ENCODE data around the gene ALK. TPM values are rescaled to one million over a fixed set of nuclear protein-coding genes. Genes with fewer than 3 reads are reported as not detected.

ALK gene
- total RNA-seq, 4 donors from 2014 or later: 0.88 to 1.3 (median 1.3) TPM; not detected in 1

DNA sequence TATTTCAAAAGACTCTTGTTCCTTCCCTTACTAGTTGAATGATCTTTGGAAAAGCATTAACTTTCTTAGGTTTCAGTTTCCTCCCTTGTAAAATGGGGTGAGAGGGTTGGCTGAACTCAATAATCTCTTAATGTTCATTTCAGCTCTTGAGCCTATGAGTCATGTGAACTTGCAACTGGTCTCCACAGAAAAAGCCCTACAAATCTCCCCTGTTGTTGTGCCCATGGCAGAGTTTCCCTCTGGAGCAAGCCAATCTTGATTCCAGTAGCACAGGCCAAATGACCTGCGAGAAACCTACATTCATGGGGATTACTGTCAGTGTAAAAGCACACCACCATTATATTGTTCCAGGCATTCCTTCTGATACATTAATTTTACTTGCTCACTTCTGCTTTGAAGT is 388.9 kb downstream of the ALK start:
- H3K36me3 ChIP-seq: no peaks in the 10 kb centered on the region
- H3K27me3 ChIP-seq: no peaks in the 10 kb centered on the region
- DNase-seq: no peak
- H3K4me1 ChIP-seq: no peaks in the 10 kb centered on the region
- no peak overlapping the region for H3K4me3 ChIP-seq
- H3K27ac ChIP-seq: no peak overlapping the region
- no peaks in the 10 kb centered on the region for H3K9me3 ChIP-seq
- TF ChIP-seq, protein P1, sequence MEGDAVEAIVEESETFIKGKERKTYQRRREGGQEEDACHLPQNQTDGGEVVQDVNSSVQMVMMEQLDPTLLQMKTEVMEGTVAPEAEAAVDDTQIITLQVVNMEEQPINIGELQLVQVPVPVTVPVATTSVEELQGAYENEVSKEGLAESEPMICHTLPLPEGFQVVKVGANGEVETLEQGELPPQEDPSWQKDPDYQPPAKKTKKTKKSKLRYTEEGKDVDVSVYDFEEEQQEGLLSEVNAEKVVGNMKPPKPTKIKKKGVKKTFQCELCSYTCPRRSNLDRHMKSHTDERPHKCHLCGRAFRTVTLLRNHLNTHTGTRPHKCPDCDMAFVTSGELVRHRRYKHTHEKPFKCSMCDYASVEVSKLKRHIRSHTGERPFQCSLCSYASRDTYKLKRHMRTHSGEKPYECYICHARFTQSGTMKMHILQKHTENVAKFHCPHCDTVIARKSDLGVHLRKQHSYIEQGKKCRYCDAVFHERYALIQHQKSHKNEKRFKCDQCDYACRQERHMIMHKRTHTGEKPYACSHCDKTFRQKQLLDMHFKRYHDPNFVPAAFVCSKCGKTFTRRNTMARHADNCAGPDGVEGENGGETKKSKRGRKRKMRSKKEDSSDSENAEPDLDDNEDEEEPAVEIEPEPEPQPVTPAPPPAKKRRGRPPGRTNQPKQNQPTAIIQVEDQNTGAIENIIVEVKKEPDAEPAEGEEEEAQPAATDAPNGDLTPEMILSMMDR (IDR thresholded peaks at IDR 0.05): no peak
- no peak for TF ChIP-seq POLR2A (IDR thresholded peaks at IDR 0.05)

DNA sequence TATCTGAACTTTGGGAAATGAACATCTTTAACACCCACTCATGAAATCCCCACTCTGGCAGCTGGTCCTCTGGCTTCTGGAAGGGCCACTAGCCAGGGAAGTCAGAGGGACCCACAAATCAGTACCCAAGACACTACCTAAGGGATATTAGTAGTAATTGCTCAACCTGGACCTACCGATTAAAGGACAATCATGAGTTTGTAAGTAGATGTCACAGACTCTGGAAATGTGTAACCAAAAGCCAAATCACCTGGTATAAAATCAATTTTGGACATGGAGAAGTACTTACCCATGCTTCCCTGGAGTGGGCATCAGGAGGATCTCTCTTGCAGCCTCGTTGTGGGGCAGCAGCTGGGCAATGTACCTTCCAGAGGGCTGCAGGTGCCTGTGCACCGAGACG is 389.8 kb downstream of the ALK start:
- H3K4me1 ChIP-seq: no peaks in the 10 kb centered on the region
- no peaks in the 10 kb centered on the region for H3K27me3 ChIP-seq
- no peaks in the 10 kb centered on the region for H3K9me3 ChIP-seq
- no peaks in the 10 kb centered on the region for H3K36me3 ChIP-seq
- H3K27ac ChIP-seq: no peak overlapping the region
- TF ChIP-seq, protein P1 (IDR thresholded peaks at IDR 0.05): no peak
- no peak for TF ChIP-seq POLR2A (IDR thresholded peaks at IDR 0.05)
- no peak overlapping the region for H3K4me3 ChIP-seq
- no peak for DNase-seq

DNA sequence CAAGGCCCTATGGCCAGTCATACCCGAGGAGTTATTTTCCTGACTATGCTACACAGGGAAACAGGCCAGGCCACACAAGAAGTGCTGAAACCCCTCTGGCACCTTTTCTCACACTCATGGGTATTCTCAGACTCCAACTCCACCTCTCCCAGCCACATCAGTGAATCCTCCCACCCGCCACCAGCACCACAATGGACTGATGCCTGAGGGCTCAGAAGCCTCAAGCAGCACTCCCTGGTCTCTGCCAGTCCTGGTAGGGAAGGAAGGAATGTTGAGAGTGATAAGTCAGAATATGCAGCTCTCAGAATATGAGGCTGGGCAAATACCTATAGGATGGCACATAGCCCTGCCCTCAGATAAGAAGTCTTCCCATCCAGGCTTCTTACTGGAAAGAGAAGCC is 391.1 kb downstream of the ALK start:
- H3K27me3 ChIP-seq: no peaks in the 10 kb centered on the region
- DNase-seq: no peak
- H3K4me3 ChIP-seq: no peak overlapping the region
- H3K27ac ChIP-seq: no peak overlapping the region
- H3K4me1 ChIP-seq: no peaks in the 10 kb centered on the region
- no peaks in the 10 kb centered on the region for H3K9me3 ChIP-seq
- H3K36me3 ChIP-seq: no peaks in the 10 kb centered on the region
- TF ChIP-seq POLR2A (IDR thresholded peaks at IDR 0.05): no peak
- TF ChIP-seq, protein P1 (IDR thresholded peaks at IDR 0.05): no peak

DNA sequence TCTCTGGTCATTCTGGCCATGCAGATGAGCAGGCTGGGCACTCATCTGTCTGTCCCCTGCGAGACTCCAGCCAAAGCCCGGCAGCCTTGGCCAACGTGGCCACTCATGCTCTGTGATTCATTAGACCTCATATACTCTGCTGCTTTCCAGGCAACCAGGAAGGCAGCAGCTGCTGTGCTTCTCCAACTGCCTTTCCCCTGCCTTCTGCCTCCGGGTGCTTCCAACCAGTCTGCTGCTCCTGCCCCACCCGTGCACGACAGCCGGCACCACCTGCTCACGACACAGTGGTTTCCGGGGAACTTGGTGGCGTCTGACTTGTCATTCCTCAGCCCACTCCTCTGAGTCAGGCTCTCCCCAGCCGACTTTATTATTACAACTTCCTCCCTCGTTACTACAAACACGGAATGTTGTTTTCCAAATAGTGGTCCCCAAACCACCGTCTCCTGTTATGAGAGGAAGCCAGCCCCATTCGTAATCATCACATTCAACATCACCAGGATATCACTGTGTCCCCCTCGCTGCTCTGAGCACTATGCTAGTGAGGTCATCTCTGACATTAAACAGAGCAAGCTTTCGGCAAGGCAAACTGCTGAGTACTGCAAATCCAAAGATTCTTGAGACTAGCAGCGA is 392.4 kb downstream of the ALK start:
- H3K9me3 ChIP-seq: no peaks in the 10 kb centered on the region
- H3K4me1 ChIP-seq: no peaks in the 10 kb centered on the region
- peak overlapping the region in 2 of 4 donors; percentile 58 to 68 for H3K27ac ChIP-seq
- H3K36me3 ChIP-seq: no peaks in the 10 kb centered on the region
- H3K27me3 ChIP-seq: no peaks in the 10 kb centered on the region
- peak in 2 of 3 donors; percentile 57 to 63 for DNase-seq
- TF ChIP-seq, protein P1 (IDR thresholded peaks at IDR 0.05): no peak
- no peak for TF ChIP-seq POLR2A (IDR thresholded peaks at IDR 0.05)
- no peak overlapping the region for H3K4me3 ChIP-seq

DNA sequence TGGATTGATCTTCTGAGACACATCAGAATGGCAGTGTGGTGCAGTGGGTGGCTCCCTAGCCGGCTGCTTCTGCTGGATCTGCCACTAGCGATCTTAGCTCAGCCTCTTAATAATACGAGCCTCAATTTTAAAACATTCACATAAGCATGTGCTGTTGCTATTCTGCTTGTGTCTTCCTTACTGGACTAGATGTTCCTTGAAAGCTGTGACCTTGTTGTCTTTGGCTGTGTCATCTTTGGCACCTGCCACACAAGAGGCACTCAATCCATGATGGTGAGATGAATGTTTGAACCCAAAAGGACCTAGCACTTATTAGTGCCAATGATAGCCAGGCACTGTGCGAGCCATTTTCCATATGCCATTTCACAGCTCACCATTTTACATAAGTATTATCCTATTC is 393.0 kb downstream of the ALK start:
- TF ChIP-seq POLR2A (IDR thresholded peaks at IDR 0.05): no peak
- Histone ChIP-seq H3K4me1 (no peaks in the 10 kb centered on the region), H3K4me3 (no peak overlapping the region), H3K27me3 (no peaks in the 10 kb centered on the region), H3K27ac (peak overlapping the region in 2 of 4 donors; percentile 35 to 45), H3K36me3 (no peaks in the 10 kb centered on the region), H3K9me3 (no peaks in the 10 kb centered on the region)
- DNase-seq: no peak

DNA sequence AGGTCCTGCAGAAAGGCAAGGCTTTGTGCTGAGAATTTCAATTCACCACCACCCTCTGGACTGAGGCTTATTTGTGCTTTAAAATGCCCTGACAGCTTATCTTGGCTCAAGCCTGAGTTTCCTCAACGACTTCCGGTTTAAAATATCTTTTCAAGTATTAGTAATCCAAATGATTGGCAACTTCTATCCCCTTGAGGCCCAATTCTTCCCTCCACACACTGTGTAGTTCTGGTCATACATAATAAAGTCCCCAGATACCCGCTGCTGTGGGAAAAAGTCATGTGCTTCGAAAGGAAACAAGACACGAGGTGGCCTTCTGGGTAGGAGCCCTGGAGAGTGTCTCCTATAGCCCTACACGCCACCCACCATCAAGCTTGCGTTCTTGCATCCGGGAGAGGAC is 393.4 kb downstream of the ALK start:
- Histone ChIP-seq H3K9me3 (no peaks in the 10 kb centered on the region), H3K36me3 (no peaks in the 10 kb centered on the region), H3K4me3 (no peak overlapping the region), H3K27ac (peak overlapping the region in 1 of 4 donors; percentile 35), H3K27me3 (no peaks in the 10 kb centered on the region), H3K4me1 (no peaks in the 10 kb centered on the region)
- TF ChIP-seq, protein P1 (IDR thresholded peaks at IDR 0.05): no peak
- no peak for TF ChIP-seq POLR2A (IDR thresholded peaks at IDR 0.05)
- no peak for DNase-seq

Data from Peyer's patch (tissue), 4 donors.